ENCODE results near the gene FAM193B.

FAM193B gene

DNA sequence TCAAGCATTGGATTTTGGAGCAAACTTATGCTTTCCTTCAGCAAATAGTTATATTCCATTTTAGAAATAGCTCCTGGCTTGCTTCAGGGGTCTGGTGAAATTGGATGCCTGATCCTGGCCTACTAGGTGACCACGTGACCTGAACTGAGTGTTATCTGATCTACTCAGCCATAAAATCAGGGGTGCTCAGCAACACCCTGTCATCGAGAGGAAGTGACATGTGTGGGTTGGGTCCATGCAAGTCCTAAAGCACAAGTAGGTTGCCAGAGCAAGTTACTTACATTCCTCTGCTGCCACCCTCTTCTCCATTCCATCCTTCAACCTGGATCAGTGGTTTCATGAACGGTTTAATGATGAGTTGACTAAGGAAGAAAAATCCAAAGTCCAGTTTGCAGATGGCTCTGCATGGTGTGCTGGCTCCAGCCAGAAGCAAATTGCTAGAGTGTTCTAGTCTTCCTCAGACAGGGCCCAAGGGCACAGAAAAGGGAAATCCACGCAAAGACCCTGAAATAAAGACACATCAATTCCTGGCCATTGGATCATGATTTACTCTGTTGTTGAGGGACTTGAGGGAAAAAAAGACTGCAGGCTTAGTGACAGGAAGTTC is 2.8 kb upstream of the FAM193B start:
- H3K36me3 ChIP-seq (ENCODE audit: insufficient read depth, low read length) = 0 out of 2 replicates have a peak, but pooled peaks cover under 1% of the 10 kb centered on the region
- no peaks in the 10 kb centered on the region for H3K9me3 ChIP-seq (ENCODE audit: control insufficient read depth, insufficient read depth, low read length)
- H3K9ac ChIP-seq (ENCODE audit: low read depth, low read length) = no peak overlapping the region
- H3K4me1 ChIP-seq (ENCODE audit: insufficient read depth, low read length) = peaks cover 17% of the 10 kb centered on the region; the same call in 1 of the 2 replicates

DNA sequence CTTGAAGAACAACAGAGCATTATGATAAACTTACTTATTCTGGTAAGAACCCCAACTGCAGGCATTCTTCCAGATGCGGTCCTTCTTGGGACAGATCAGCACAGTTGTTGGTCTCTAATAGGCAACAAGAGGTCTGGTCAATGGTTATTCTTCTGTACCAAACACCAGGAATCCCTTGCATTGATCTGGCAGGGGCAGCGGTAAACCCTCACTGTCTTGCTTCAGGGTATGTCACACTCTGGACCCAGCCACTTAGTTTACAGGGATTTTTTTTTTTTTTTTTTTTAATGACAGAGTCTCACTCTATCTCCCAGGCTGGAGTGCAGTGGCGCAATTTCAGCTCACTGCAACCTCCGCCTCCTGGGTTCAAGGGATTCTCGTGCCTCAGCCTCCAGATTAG is 1.3 kb upstream of the FAM193B start:
- no peaks in the 10 kb centered on the region for H3K9me3 ChIP-seq (ENCODE audit: control insufficient read depth, insufficient read depth, low read length)
- H3K36me3 ChIP-seq (ENCODE audit: insufficient read depth, low read length) = peaks cover 15% of the 10 kb centered on the region
- H3K4me1 ChIP-seq (ENCODE audit: insufficient read depth, low read length) = peaks cover 17% of the 10 kb centered on the region; the same call in 1 of the 2 replicates
- H3K9ac ChIP-seq (ENCODE audit: low read depth, low read length) = no peak overlapping the region

DNA sequence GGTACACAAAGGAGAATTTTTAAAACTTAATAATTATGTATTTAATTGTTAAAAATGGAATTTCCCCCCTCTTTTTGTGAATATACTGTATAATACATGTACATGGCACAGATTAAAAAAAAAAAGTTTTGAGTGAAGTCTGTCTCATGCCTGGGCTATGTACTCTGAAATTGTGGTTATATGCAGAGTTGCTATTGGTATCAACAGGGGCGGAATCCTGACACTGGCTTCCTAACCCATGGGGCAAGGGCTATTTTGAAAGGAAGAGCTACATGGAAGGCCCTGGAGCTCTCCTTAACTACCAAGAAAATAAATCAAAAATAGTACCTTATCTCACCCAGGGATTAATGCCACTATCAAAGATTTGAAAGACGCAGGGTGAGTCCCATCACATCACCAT is 865 bp upstream of the FAM193B start:
- Histone ChIP-seq H3K4me1 (ENCODE audit: insufficient read depth, low read length) (peaks cover 17% of the 10 kb centered on the region; the same call in 1 of the 2 replicates), H3K36me3 (ENCODE audit: insufficient read depth, low read length) (peaks cover 18% of the 10 kb centered on the region), H3K9ac (ENCODE audit: low read depth, low read length) (no peak overlapping the region), H3K9me3 (ENCODE audit: control insufficient read depth, insufficient read depth, low read length) (no peaks in the 10 kb centered on the region)

DNA sequence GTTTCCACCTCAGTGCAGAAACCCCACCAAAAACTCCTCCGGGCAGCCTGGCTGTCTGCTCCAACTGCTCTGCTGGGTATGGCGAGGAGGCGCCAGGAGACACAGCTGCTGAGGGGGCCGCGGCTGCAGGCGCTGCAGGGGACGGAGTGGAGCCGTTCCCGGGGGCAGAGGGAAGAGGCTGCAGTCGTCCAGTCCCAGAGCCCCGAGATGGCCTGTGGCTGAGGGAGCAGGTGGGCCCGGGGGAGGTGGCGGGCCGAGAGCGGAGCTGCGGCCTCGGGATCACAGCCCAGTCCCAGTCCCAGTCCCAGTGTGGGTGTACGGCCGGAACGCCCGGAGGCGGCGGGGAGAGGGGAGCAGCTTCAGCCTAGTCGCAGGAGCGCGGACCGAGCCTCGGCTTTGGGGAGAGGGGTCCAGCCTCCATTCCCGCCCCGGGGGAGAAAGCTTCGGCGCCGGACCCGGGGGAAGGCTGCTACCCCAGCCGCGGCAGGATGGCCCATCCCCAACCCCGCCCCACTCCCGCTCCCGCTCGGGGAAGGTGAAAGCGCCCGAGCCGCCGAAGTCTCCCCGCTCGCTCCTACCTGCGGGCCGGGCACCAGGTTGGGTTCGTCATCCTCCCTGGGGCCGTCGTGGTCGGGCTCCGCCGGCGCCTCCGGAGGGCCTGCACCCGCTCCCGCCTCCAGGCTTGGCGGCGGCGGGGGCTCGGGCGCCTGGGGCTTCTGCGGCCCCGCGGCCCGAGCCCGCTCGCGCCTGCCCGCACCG is 513 bp downstream of the FAM193B start:
- peaks cover 17% of the 10 kb centered on the region; the same call in 1 of the 2 replicates for H3K4me1 ChIP-seq (ENCODE audit: insufficient read depth, low read length)
- no peaks in the 10 kb centered on the region for H3K9me3 ChIP-seq (ENCODE audit: control insufficient read depth, insufficient read depth, low read length)
- peak overlapping the region; percentile 90 for H3K9ac ChIP-seq (ENCODE audit: low read depth, low read length)
- peaks cover 18% of the 10 kb centered on the region for H3K36me3 ChIP-seq (ENCODE audit: insufficient read depth, low read length)

DNA sequence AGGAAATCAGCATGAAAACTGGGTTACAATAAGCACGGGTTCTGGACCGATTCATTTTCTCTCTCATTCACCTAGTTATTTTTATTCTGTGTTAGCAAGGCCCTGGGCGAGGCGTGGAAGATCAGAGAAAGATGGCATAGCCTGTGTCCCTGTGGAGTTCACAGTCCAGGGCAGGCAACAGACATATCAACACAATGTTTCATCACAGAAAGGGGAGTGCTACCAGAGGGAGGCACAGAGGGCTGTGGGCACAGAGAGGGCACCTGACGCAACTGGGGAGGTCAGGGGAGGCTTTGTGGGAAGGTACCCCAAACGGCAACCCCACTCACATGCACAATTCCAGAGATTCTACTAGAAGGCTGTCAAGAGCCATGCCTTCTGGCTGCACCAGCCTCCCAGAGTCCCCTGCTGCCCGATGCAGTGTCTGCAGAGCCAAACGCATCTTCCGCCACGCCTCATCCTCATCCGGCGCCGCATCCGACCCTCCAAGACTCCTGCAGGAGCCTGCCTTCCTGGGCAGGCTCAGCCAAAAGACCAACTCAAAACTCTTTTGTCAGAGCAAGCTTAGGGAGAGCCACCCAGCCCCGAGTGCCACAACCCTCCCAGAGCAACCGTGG is 1.4 kb downstream of the FAM193B start:
- peaks cover 17% of the 10 kb centered on the region; the same call in 1 of the 2 replicates for H3K4me1 ChIP-seq (ENCODE audit: insufficient read depth, low read length)
- peaks cover 18% of the 10 kb centered on the region for H3K36me3 ChIP-seq (ENCODE audit: insufficient read depth, low read length)
- no peaks in the 10 kb centered on the region for H3K9me3 ChIP-seq (ENCODE audit: control insufficient read depth, insufficient read depth, low read length)
- peak overlapping the region; percentile 90 for H3K9ac ChIP-seq (ENCODE audit: low read depth, low read length)

DNA sequence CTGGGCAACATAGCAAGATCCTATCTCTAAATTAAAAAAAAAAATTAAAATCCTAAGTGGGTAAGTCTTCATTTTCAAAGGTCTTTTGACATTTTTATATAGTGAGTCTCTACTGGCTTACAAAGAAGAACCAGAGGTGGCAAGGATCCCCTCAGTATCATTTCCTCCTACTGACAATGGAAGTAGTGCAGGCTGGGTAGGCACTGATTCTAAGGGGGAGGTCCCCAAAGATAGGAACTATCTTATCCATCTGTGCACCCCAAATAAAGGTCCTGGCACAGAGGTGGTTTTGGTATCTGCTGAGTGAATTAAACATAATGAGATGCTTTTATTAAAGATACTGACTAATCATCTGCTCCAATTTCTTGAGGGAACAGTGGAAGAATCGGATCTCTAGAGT is 4.2 kb downstream of the FAM193B start:
- Histone ChIP-seq H3K36me3 (ENCODE audit: insufficient read depth, low read length) (peaks cover 18% of the 10 kb centered on the region), H3K4me1 (ENCODE audit: insufficient read depth, low read length) (peaks cover 26% of the 10 kb centered on the region), H3K9me3 (ENCODE audit: control insufficient read depth, insufficient read depth, low read length) (no peaks in the 10 kb centered on the region), H3K9ac (ENCODE audit: low read depth, low read length) (no peak overlapping the region)

DNA sequence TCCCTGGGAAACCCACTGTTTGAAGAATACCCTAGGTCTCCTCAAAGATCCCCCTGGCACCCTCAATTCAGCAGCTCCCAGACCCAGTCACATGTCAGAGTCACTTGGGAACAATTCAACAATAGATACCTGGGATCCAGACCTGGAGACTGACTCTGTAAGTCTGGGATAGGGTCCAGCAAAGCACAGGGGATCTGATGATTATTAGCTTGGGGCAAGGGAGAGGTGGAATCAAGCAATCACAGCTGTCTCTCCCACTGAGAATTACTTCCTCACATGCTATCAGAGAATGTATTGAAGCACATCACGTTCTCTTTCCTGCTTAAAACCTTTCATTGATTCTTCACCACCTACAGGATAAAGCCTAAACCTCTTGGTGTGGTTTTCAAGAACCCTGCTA is 5.9 kb downstream of the FAM193B start:
- peaks cover 18% of the 10 kb centered on the region for H3K36me3 ChIP-seq (ENCODE audit: insufficient read depth, low read length)
- H3K4me1 ChIP-seq (ENCODE audit: insufficient read depth, low read length) = peaks cover 21% of the 10 kb centered on the region
- no peak overlapping the region for H3K9ac ChIP-seq (ENCODE audit: low read depth, low read length)
- H3K9me3 ChIP-seq (ENCODE audit: control insufficient read depth, insufficient read depth, low read length) = no peaks in the 10 kb centered on the region

DNA sequence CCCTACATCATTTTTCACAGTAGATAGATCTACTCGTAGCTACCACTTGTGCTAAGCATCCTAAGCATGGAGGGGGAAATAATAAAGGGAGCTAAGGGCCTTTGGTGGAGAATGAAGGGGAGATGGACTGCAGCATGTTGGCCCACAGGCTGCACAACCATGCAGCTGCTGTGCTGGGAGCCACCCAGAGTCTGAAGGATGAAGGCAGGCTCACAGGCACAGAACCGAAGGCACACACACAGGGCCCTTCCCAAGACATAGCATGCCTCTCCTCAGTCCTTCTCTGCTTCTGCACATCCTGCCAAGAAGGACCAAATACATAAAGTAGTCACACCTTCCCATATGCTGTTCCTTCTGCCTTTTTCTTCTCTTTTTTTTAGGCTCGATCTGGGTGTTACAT is 6.6 kb downstream of the FAM193B start:
- Histone ChIP-seq H3K9ac (ENCODE audit: low read depth, low read length) (no peak overlapping the region), H3K9me3 (ENCODE audit: control insufficient read depth, insufficient read depth, low read length) (no peaks in the 10 kb centered on the region), H3K4me1 (ENCODE audit: insufficient read depth, low read length) (peaks cover 17% of the 10 kb centered on the region), H3K36me3 (ENCODE audit: insufficient read depth, low read length) (peaks cover 18% of the 10 kb centered on the region)

DNA sequence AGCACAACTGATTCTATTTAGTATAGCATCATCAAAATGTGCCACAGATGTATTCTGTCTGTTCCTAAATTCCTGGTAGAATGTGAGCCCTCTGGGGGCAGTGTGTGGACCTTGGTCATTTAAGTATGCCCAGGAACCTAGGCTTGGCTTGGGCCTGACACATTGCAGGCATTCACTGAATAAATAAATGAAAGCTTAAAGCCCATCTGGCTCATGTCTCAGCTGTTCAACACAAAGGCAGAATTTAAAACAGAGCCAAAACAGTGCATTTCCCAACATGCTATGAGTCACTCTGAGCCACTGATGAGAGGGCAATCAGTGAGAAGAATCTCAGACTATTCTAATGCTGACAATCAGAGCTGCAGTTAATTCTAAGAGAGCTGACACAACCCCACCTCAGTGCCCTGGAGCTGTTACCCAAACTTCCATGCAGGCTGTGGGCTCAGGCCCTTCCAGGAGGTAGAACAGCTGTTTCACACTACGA is 8.1 kb downstream of the FAM193B start:
- Histone ChIP-seq H3K4me1 (ENCODE audit: insufficient read depth, low read length) (peaks cover 15% of the 10 kb centered on the region), H3K9me3 (ENCODE audit: control insufficient read depth, insufficient read depth, low read length) (no peaks in the 10 kb centered on the region), H3K9ac (ENCODE audit: low read depth, low read length) (no peak overlapping the region), H3K36me3 (ENCODE audit: insufficient read depth, low read length) (peaks cover 13% of the 10 kb centered on the region)

DNA sequence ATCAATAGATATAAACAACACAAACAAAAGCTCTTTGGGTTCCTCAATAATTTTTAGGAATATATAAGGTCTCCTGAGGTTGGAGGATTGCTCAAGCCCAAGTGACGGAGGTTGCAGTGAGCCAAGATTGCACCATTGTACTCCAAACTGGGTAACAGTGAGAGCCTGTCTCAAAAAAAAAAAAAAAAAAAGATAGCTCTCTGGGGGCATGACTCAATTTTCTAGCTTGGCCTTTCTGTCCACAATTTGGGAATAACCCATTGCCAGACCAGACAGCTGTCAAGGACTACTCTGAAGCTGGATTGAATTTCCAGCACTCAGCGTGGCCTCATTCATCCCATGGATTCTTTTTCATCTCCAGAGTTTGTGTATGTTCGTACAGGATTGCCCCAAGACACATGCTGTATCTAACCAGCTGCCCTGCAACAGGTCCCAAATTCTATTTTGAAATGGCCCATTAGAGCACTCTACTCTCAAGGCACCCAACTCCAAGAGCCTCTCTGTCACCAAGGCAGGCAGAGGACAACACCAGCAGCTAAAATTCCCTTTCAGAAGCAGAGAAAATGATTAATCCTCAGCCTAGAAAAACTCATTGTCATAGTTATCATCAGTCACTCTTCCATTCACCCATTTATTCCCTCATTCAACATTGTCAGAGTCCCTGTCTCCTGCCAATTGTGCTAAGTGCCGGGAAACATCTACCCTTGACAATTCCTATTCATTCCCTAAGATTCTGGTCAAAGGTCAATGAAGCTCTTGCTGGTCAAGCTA is 8.7 kb downstream of the FAM193B start:
- Histone ChIP-seq H3K9me3 (ENCODE audit: control insufficient read depth, insufficient read depth, low read length) (no peaks in the 10 kb centered on the region), H3K36me3 (ENCODE audit: insufficient read depth, low read length) (peaks cover 7% of the 10 kb centered on the region; the same call in 1 of the 2 replicates), H3K4me1 (ENCODE audit: insufficient read depth, low read length) (peaks cover 15% of the 10 kb centered on the region), H3K9ac (ENCODE audit: low read depth, low read length) (no peak overlapping the region)

DNA sequence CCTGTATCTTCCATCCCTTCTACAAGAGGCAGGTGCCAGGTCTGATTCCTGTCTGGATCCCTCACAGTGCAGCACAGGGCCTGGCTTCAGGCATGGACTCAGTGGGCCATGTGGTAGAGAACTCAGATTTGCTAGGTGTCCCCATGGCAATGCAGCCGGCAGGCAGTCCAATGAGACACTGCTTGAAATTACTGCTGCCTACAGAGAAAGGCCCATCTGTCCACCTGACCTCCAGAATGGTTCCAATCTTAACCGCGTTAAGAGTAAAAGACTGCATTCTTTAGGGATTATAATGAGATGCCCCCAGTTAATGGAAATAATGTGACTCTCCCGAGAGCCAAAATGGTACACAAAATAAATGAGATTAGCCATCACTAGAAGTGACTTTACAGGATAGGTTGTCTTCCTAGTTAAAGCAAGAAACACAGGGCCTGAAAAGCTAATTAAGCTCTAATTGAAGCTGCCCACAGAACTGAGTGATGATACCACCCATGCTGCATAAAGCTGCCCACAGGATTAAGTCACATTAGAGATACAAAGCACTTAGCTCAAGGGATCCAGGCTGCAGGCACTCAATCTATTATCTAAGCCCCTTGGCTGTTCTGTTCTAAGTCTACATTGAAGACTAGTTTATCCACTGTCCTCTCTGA is 11.4 kb downstream of the FAM193B start:
- peaks cover 7% of the 10 kb centered on the region; the same call in 1 of the 2 replicates for H3K36me3 ChIP-seq (ENCODE audit: insufficient read depth, low read length)
- H3K4me1 ChIP-seq (ENCODE audit: insufficient read depth, low read length) = peaks cover 19% of the 10 kb centered on the region
- H3K9ac ChIP-seq (ENCODE audit: low read depth, low read length) = no peak overlapping the region
- no peaks in the 10 kb centered on the region for H3K9me3 ChIP-seq (ENCODE audit: control insufficient read depth, insufficient read depth, low read length)

DNA sequence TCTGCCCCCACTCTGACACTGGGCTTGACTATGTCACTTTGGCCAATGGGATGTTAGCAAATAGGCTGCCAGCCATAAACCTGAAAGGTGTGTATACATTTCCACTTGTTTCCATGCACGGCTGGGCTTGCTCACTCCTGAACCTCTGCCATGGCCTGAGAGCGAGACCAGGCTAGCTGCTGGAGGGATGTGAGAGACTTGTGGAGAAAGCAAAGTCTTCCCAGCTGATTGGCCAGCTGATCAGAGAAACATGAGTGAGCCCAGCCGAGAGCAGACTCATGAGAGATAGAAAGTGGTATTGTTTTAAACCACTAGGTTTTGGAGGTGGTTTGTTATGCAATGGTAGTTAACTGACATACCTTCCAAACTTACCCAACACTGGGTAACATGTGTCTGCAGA is 13.9 kb downstream of the FAM193B start:
- Histone ChIP-seq H3K9ac (ENCODE audit: low read depth, low read length) (no peak overlapping the region), H3K4me1 (ENCODE audit: insufficient read depth, low read length) (peaks cover 4% of the 10 kb centered on the region; the same call in 1 of the 2 replicates), H3K9me3 (ENCODE audit: control insufficient read depth, insufficient read depth, low read length) (no peaks in the 10 kb centered on the region), H3K36me3 (ENCODE audit: insufficient read depth, low read length) (peaks cover 19% of the 10 kb centered on the region)

DNA sequence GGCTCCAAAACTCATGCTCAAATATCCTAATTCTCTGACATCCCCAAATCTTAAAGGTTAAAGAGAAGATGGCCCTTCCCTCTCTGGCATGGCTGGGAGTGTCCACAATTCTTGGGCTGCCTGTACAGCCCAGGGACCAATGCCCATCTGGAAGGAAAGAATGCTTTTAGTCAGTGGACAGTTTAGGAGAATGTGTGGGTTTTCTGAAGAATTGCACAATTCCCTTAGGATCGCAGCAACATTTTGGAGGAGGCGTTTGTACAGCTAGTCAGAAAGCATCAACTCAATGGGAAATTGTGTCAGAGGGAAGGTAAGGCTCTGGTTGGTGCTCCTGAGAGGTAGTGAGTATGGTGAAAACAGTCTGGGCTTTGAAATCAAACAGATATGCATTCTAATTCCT is 15.0 kb downstream of the FAM193B start:
- Histone ChIP-seq H3K4me1 (ENCODE audit: insufficient read depth, low read length) (peaks cover 4% of the 10 kb centered on the region; the same call in 1 of the 2 replicates), H3K9ac (ENCODE audit: low read depth, low read length) (no peak overlapping the region), H3K36me3 (ENCODE audit: insufficient read depth, low read length) (peaks cover 19% of the 10 kb centered on the region), H3K9me3 (ENCODE audit: control insufficient read depth, insufficient read depth, low read length) (no peaks in the 10 kb centered on the region)

DNA sequence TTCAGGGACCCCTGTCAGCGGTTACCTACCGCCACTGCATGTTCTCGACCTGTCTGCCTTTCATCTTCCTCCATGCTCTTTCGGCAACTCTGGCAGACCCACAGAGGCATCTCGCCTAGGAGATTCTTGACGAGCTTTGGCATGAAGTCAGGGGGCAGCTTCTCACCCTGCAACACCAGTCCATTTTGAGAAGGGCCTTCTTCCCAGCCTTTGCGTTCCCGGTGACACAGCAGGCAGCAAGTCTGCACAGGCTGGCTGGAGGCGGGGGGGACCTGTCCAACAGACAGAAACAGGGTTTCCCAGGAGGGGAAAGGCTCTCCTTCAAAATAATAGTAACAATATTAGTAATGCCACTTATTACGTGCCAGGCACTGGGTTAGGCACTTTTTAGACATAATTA is 15.5 kb downstream of the FAM193B start:
- peaks cover 4% of the 10 kb centered on the region; the same call in 1 of the 2 replicates for H3K4me1 ChIP-seq (ENCODE audit: insufficient read depth, low read length)
- no peak overlapping the region for H3K9ac ChIP-seq (ENCODE audit: low read depth, low read length)
- H3K36me3 ChIP-seq (ENCODE audit: insufficient read depth, low read length) = peaks cover 19% of the 10 kb centered on the region
- H3K9me3 ChIP-seq (ENCODE audit: control insufficient read depth, insufficient read depth, low read length) = no peaks in the 10 kb centered on the region
